ENCODE data around the gene CNTNAP2.

- TF ChIP-seq POLR2A (IDR thresholded peaks at IDR 0.05) (no peak), CTCF (IDR thresholded peaks at IDR 0.05) (no peak), POLR2AphosphoS5 (IDR thresholded peaks at IDR 0.05) (no peak)
These were observed 2317.1 kb downstream of the CNTNAP2 start for GRCh38 chr7:148433521-148434180.

All from suprapubic skin (tissue), 4 donors.